Keratinocyte (primary cell): ENCODE measurements around the gene EVX2. TPM values are rescaled to one million over a fixed set of nuclear protein-coding genes. Genes with fewer than 3 reads are reported as not detected.

Experiments used
- DNase-seq: peaks from one replicate; pipeline ENCODE4 v3.0.0-alpha.2; 2011; ENCODE audit warnings: low read depth, missing footprints, low spot score
- FAIRE-seq: peaks from 2 replicates; lab custom pipeline; 2011; peaks lifted over from hg19 to GRCh38; lab: Jason Lieb, UNC
- H2AFZ ChIP-seq: 2 replicates; pipeline ENCODE4 v1.6.0; 2012; ENCODE audit warnings: low read length, control low read depth, inconsistent platforms; ENCODE audit not compliant: control insufficient read depth
- H3K27ac ChIP-seq: 2 replicates; pipeline ENCODE4 v1.5.1; 2011; ENCODE audit warnings: low read length; ENCODE audit not compliant: control insufficient read depth, insufficient read depth
- H3K27me3 ChIP-seq: 3 replicates; pipeline ENCODE4 v1.6.0; 2011; ENCODE audit warnings: low read length; ENCODE audit not compliant: control insufficient read depth, insufficient read depth; ENCODE audit errors: extremely low read depth
- H3K36me3 ChIP-seq, 2 experiments: 2 replicates in 1 of 2; 3 replicates in 1 of 2; pipeline ENCODE4 v1.5.1; 2011; ENCODE audit warnings: low read length in 2 of 2, mild to moderate bottlenecking in 1 of 2; ENCODE audit not compliant: control insufficient read depth in 2 of 2, insufficient read depth in 2 of 2; ENCODE audit errors: extremely low read depth in 1 of 2
- H3K4me1 ChIP-seq: 3 replicates; pipeline ENCODE4 v1.5.1; 2011; ENCODE audit warnings: low read length; ENCODE audit not compliant: control insufficient read depth, insufficient read depth; ENCODE audit errors: extremely low read depth
- H3K4me2 ChIP-seq: 3 replicates; pipeline ENCODE4 v1.6.0; 2011; ENCODE audit warnings: low read depth, low read length; ENCODE audit not compliant: control insufficient read depth, insufficient read depth; ENCODE audit errors: extremely low read depth
- H3K4me3 ChIP-seq, 3 experiments: fragments of 200-600 bp in 1 of 3; sonication (generic) in 1 of 3; 2 replicates in 2 of 3; 3 replicates in 1 of 3; pipeline ENCODE4 v1.5.1; 2011 to 2016; ENCODE audit warnings: low read length in 3 of 3, mild to moderate bottlenecking in 3 of 3, control low read depth in 2 of 3, inconsistent platforms in 1 of 3, low read depth in 1 of 3, mixed read lengths in 1 of 3, mixed run types in 1 of 3, moderate library complexity in 1 of 3; ENCODE audit not compliant: control insufficient read depth in 2 of 3, insufficient read depth in 2 of 3; ENCODE audit errors: extremely low read depth in 1 of 3
- H3K79me2 ChIP-seq: 2 replicates; pipeline ENCODE4 v1.6.0; 2012; ENCODE audit warnings: low read length; ENCODE audit not compliant: control insufficient read depth, insufficient read depth
- H3K9ac ChIP-seq: 3 replicates; pipeline ENCODE4 v1.6.0; 2011; ENCODE audit warnings: low read length; ENCODE audit not compliant: control insufficient read depth, insufficient read depth; ENCODE audit errors: extremely low read depth
- H3K9me1 ChIP-seq: 3 replicates; pipeline ENCODE4 v1.6.0; 2011; ENCODE audit warnings: low read length; ENCODE audit not compliant: control insufficient read depth, insufficient read depth; ENCODE audit errors: extremely low read depth
- H3K9me3 ChIP-seq: 2 replicates; pipeline ENCODE4 v1.5.1; 2012; ENCODE audit warnings: low read depth, low read length; ENCODE audit not compliant: control insufficient read depth
- H4K20me1 ChIP-seq: 3 replicates; pipeline ENCODE4 v1.6.0; 2011; ENCODE audit warnings: low read length; ENCODE audit not compliant: control insufficient read depth, insufficient read depth; ENCODE audit errors: extremely low read depth
- CTCF ChIP-seq, 3 experiments: IDR thresholded peaks in 1 of 3; conservative IDR thresholded peaks in 1 of 3; optimal IDR thresholded peaks in 1 of 3; 2 replicates in 2 of 3; 3 replicates in 1 of 3; pipeline versions ENCODE3 to v1.5.1; 2011; ENCODE audit warnings: low read length in 3 of 3, mild to moderate bottlenecking in 3 of 3, moderate library complexity in 2 of 3, control low read depth in 1 of 3, inconsistent platforms in 1 of 3; ENCODE audit not compliant: insufficient read depth in 2 of 3; ENCODE audit errors: extremely low read depth in 1 of 3
- EZH2 ChIP-seq: IDR thresholded peaks from one replicate; pipeline ENCODE4 v1.6.1; 2012; ENCODE audit warnings: inconsistent platforms, mild to moderate bottlenecking, low read length, moderate library complexity
- dilution Hi-C: fragments of 300-500 bp; cut with MboI; formaldehyde crosslinking; loops from one replicate; pipeline ENCODE4 v1.7.0; 2020; ENCODE audit warnings: low sequenced_read_pairs; ENCODE audit not compliant: extremely low pct_ligation_motif_present
- polyA plus RNA-seq, 5 experiments: library from polyadenylated mRNA; depleted of rRNA in 3 of 5; stranded (reverse) in 3 of 5; stranded (forward) in 1 of 5; unstranded in 1 of 5; fragments of >200 nt; gene quantifications; 1 replicate in 1 of 5; 2 replicates in 3 of 5; 3 replicates in 1 of 5; pipeline versions ENCODE4 v1.2.1 to v1.2.3, GENCODE V29; 2011 to 2012; ENCODE audit warnings: missing spikeins in 2 of 5, low read depth in 1 of 5, low replicate concordance in 1 of 5

The EVX2 gene
- polyA plus RNA-seq, 1 donor (not counting 4 experiments of a cell fraction or from before 2014, with no cell fraction given): not detected

GRCh38 chr2:176102309-176102866, 18.6 kb upstream of the EVX2 start:
- H2AFZ ChIP-seq: no peak overlapping the region
- H3K27ac ChIP-seq: no peak overlapping the region
- H3K27me3 ChIP-seq: peaks cover 99% of the 10 kb centered on the region
- no peak overlapping the region for H3K4me2 ChIP-seq
- dilution Hi-C loops: no loop called here
- no peaks in the 10 kb centered on the region for H3K9me3 ChIP-seq
- H3K4me1 ChIP-seq: peaks cover 5% of the 10 kb centered on the region
- peaks cover 3% of the 10 kb centered on the region for H4K20me1 ChIP-seq
- DNase-seq (no peak), FAIRE-seq (no peak)
- H3K9me1 ChIP-seq: no peaks in the 10 kb centered on the region
- H3K9ac ChIP-seq: no peak overlapping the region
- TF ChIP-seq CTCF (optimal IDR thresholded peaks at IDR 0.05 in 1 of 3, IDR thresholded peaks at IDR 0.05 in 1 of 3, conservative IDR thresholded peaks at IDR 0.05 in 1 of 3; ENCODE audit: extremely low read depth in 1 of 3, insufficient read depth in 2 of 3, low read length in 3 of 3): no peak
- TF ChIP-seq EZH2: no peak
- no peak overlapping the region for H3K4me3 ChIP-seq
- no peaks in the 10 kb centered on the region for H3K79me2 ChIP-seq
- H3K36me3 ChIP-seq: no peaks in the 10 kb centered on the region

- Histone ChIP-seq H3K4me3 (no peak overlapping the region), H3K4me1 (peaks cover 5% of the 10 kb centered on the region), H4K20me1 (peaks cover 3% of the 10 kb centered on the region), H3K9ac (no peak overlapping the region), H3K9me3 (no peaks in the 10 kb centered on the region), H3K27me3 (peaks cover 99% of the 10 kb centered on the region), H2AFZ (no peak overlapping the region), H3K36me3 (no peaks in the 10 kb centered on the region), H3K4me2 (no peak overlapping the region), H3K27ac (no peak overlapping the region), H3K79me2 (no peaks in the 10 kb centered on the region), H3K9me1 (no peaks in the 10 kb centered on the region)
- dilution Hi-C loops: no loop called here
- no peak for DNase-seq
- no peak for TF ChIP-seq EZH2
- no peak for FAIRE-seq
These were observed 18.1 kb upstream of the EVX2 start for GRCh38 chr2:176101842-176102241.
